Measurements from ENCODE around the gene GUCD1. TPM values are rescaled to one million over a fixed set of nuclear protein-coding genes. Genes with fewer than 3 reads are reported as not detected.

The GUCD1 gene
- total RNA-seq, 4 donors from 2014 or later, result 48.2 to 98.8 (median 76.2) TPM

DNA sequence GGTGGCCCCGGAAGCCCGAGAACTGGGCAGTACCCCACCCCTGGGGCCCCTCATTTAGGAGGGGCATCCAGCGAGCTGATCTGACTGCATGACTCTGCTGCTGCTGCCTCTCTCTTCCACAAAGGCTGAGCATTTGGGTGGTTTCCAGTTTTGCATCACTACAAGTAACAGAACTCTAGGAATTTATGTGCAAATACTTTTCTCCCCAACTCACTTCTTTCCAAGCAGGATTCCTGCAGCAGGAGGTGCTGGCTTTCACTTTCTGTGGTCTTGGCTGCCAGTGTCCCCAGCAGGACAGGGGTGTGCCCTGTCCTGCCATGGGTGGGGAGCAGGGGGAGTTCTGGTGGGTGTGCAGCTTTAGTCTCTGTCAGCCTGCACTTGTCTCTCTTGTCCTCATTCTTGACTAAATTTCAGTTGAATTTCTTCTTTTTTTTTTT is 38.6 kb downstream of the GUCD1 start:
- peaks cover 0 to 25% (median 5%) of the 10 kb centered on the region in 3 donors for H3K4me1 ChIP-seq
- WGBS, 2 donors, result 11 to 13% methylated on average over 3 of the region's 3 CpGs
- TF ChIP-seq, protein P1, sequence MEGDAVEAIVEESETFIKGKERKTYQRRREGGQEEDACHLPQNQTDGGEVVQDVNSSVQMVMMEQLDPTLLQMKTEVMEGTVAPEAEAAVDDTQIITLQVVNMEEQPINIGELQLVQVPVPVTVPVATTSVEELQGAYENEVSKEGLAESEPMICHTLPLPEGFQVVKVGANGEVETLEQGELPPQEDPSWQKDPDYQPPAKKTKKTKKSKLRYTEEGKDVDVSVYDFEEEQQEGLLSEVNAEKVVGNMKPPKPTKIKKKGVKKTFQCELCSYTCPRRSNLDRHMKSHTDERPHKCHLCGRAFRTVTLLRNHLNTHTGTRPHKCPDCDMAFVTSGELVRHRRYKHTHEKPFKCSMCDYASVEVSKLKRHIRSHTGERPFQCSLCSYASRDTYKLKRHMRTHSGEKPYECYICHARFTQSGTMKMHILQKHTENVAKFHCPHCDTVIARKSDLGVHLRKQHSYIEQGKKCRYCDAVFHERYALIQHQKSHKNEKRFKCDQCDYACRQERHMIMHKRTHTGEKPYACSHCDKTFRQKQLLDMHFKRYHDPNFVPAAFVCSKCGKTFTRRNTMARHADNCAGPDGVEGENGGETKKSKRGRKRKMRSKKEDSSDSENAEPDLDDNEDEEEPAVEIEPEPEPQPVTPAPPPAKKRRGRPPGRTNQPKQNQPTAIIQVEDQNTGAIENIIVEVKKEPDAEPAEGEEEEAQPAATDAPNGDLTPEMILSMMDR (IDR thresholded peaks at IDR 0.05), result no peak
- no peak for TF ChIP-seq POLR2A (IDR thresholded peaks at IDR 0.05)
- no peak overlapping the region for H3K27ac ChIP-seq
- no peaks in the 10 kb centered on the region for H3K36me3 ChIP-seq
- no peaks in the 10 kb centered on the region for H3K9me3 ChIP-seq
- intact Hi-C loops (cut with DNase I), result loop anchor here (5.0 kb wide), 1 partner anchor 94 kb away; no protein-coding TSS in a partner anchor
- no peak overlapping the region for H3K4me3 ChIP-seq
- H3K27me3 ChIP-seq, result peaks cover 0 to 31% (median 0%) of the 10 kb centered on the region in 4 donors
- DNase-seq, result no peak

DNA sequence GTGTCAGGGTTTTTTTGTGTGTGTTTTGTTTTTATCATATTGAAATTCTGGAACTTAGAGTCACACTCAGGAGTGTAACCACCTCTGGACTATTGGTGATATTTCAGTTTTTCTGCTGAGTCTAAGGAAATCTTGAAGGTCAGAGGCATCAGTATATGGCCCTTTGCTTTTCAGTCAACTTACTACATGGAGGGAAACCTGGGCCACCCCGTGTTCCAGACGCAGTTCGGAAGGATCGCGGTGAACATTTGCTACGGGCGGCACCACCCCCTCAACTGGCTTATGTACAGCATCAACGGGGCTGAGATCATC is 40.0 kb downstream of the GUCD1 start:
- no peak for DNase-seq
- no peak for TF ChIP-seq POLR2A (IDR thresholded peaks at IDR 0.05)
- TF ChIP-seq, protein P1 (IDR thresholded peaks at IDR 0.05), result no peak
- Histone ChIP-seq H3K27ac (no peak overlapping the region), H3K4me1 (peaks cover 10 to 37% (median 16%) of the 10 kb centered on the region in 3 donors), H3K4me3 (no peak overlapping the region), H3K36me3 (no peaks in the 10 kb centered on the region), H3K9me3 (no peaks in the 10 kb centered on the region), H3K27me3 (peaks cover 0 to 31% (median 0%) of the 10 kb centered on the region in 4 donors)
- intact Hi-C loops (cut with DNase I), result loop anchor here (5.0 kb wide), 1 partner anchor 93 kb away; no protein-coding TSS in a partner anchor
- 98% methylated on average over 5 of the region's 8 CpGs; no CpG with 5 or more reads in 1 of the 2 donors for WGBS, 2 donors

DNA sequence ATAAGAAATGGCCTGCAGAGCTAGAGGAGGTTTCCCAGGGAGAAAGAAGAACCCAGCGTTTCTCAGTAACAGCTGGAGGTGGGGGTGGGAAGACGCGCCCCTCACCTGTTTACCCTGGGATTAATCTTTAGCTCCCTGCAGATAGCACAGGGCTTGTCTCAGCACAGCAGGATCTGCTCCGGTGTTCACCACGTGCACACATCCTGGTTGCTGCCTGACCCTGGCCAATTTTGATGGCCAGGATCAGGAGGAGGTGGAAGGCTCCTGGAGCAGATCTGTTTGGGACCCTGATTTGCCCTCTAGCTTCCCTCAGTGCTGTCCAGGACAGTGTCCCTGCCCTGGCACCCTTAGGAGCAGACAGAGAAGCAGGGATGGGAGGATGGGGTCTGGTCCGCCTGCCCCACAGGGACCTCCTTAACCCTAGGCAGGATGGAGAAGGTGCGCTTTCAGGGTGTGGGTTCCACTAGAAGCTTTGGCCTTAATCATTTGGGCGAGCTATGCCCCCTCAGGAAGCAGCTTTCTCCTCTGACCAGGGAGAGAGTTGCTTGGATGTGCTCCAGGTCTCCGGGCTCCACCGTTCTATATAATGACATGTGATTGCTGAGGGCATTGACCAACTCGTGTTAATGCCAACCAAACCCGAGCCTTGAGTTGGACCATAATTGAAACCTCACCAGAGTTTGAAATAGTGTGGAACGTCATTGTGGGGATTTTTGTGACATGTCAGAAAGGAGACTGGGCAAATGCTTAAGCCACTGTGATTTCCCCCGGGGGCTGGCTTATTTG is 40.5 kb downstream of the GUCD1 start:
- no peak overlapping the region for H3K27ac ChIP-seq
- TF ChIP-seq POLR2A (IDR thresholded peaks at IDR 0.05), result no peak
- TF ChIP-seq, protein P1 (IDR thresholded peaks at IDR 0.05), result no peak

DNA sequence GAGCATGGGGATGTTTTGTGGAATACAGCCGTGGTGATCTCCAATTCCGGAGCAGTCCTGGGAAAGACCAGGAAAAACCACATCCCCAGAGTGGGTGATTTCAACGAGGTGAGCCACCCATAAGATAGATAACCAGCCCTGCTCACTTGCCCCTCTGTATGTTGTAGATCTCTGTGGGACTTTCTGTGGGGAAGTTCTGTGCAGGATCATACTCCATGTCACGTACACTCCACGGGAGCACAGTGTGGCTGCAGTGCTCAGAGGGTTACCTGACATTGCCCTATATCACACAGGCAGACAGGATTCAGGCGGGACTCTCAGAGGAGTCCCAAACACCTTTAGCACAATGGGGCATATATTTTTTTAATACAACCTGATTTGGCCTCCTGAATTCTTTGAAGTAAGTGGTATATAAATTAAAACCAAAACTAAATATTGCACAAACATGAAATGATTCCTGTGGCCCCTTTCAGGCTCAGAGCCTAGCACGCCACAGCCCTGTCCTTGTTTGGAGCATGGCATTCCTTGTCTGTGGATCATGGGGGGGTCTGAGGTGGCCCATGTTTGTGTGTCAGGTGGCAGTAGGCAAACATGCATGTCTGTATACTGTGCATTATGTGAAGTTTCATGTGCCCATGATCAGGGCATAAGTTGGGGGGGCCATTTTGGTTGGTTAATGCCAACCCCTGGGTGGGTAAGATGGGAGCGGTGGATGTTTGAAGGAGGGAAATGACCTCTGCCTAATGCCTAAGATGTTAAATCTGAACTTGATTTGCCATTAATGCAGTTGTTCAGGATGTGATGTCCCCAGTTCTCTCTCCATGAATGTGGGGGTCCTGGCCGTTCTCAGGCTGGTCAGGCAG is 41.3 kb downstream of the GUCD1 start:
- 88 to 95% methylated on average over 6 to 8 of the region's 9 CpGs for WGBS, 2 donors

More for the DNA sequence above, 40.5 kb downstream of the GUCD1 start:
- H3K36me3 ChIP-seq, result no peaks in the 10 kb centered on the region
- H3K9me3 ChIP-seq, result no peaks in the 10 kb centered on the region
- intact Hi-C loops (cut with DNase I), result loop anchor here (5.0 kb wide), 1 partner anchor 92 kb away; no protein-coding TSS in a partner anchor
- H3K4me1 ChIP-seq, result peaks cover 10 to 40% (median 16%) of the 10 kb centered on the region in 3 donors
- 38 to 46% methylated on average over 7 to 8 of the region's 14 CpGs for WGBS, 2 donors
- H3K4me3 ChIP-seq, result no peak overlapping the region
- DNase-seq, result no peak
- peaks cover 0 to 31% (median 0%) of the 10 kb centered on the region in 4 donors for H3K27me3 ChIP-seq

More for the DNA sequence above, 41.3 kb downstream of the GUCD1 start:
- intact Hi-C loops (cut with DNase I), result no loop called here
- TF ChIP-seq, protein P1 (IDR thresholded peaks at IDR 0.05), result no peak
- TF ChIP-seq POLR2A (IDR thresholded peaks at IDR 0.05), result no peak
- Histone ChIP-seq H3K27me3 (peaks cover 0 to 31% (median 0%) of the 10 kb centered on the region in 4 donors), H3K9me3 (no peaks in the 10 kb centered on the region), H3K36me3 (no peaks in the 10 kb centered on the region), H3K4me1 (peaks cover 10 to 40% (median 16%) of the 10 kb centered on the region in 3 donors), H3K4me3 (no peak overlapping the region), H3K27ac (no peak overlapping the region)
- no peak for DNase-seq

Data from esophagus squamous epithelium (tissue), 5 donors.